Activated CD4-positive, alpha-beta T cell treated with anti-CD3 and anti-CD28 coated beads, Interleukin-2, amount 50 U/mL, for 4 hours (primary cell): ENCODE measurements around the gene PRF1.
"Not testable (repeated sequence)": the region's sequence is repeated elsewhere in the genome, so short reads cannot be mapped to it uniquely, and the experiment has no call there.

Source experiments
- DNase-seq, 2 experiments: peaks; one replicate each; pipeline ENCODE4 v3.0.0-alpha.2; 2020

PRF1 gene

GRCh38 chr10:70602665-70603448 is at the start of gene PRF1:
Gene PRF1 (minus strand): TSS chr10:70602741. CDS start chr10:70600902, 1,839 bp downstream.
- peak; percentile 54 to 58 for DNase-seq

GRCh38 chr10:70651661-70652060 is 49.1 kb upstream of the PRF1 start:
- no peak for DNase-seq

- DNase-seq = no peak
Observed at GRCh38 chr10:70650718-70651117, 48.2 kb upstream of the PRF1 start.

GRCh38 chr10:70650104-70650503 is 47.6 kb upstream of the PRF1 start:
- no peak for DNase-seq

GRCh38 chr10:70649526-70649925 is 47.0 kb upstream of the PRF1 start:
- no peak for DNase-seq

GRCh38 chr10:70648427-70648826 is 45.9 kb upstream of the PRF1 start:
- DNase-seq = no peak

- DNase-seq = no peak
Observed at GRCh38 chr10:70647086-70647485, 44.5 kb upstream of the PRF1 start.

- DNase-seq = not testable (repeated sequence)
Observed at GRCh38 chr10:70644959-70645358, 42.4 kb upstream of the PRF1 start.

GRCh38 chr10:70643272-70643671 is 40.7 kb upstream of the PRF1 start:
- DNase-seq = not testable (repeated sequence)

GRCh38 chr10:70639640-70640383 is 37.3 kb upstream of the PRF1 start:
- DNase-seq = not testable (repeated sequence)

- not testable (repeated sequence) for DNase-seq
Observed at GRCh38 chr10:70634515-70634914, 32.0 kb upstream of the PRF1 start.

GRCh38 chr10:70634011-70634410 is 31.5 kb upstream of the PRF1 start:
- no peak for DNase-seq

GRCh38 chr10:70631735-70632134 is 29.2 kb upstream of the PRF1 start:
- DNase-seq = not testable (repeated sequence)

GRCh38 chr10:70629338-70629737 is 26.8 kb upstream of the PRF1 start:
- no peak for DNase-seq

GRCh38 chr10:70626056-70626455 is 23.5 kb upstream of the PRF1 start:
- DNase-seq = no peak

- no peak for DNase-seq
Observed at GRCh38 chr10:70622981-70623844, 20.7 kb upstream of the PRF1 start.

GRCh38 chr10:70622541-70622940 is 20.0 kb upstream of the PRF1 start:
- no peak for DNase-seq

- no peak for DNase-seq
Observed at GRCh38 chr10:70621503-70622078, 19.1 kb upstream of the PRF1 start.

- DNase-seq = no peak
Observed at GRCh38 chr10:70620020-70620289, 17.4 kb upstream of the PRF1 start.

- DNase-seq = no peak
Observed at GRCh38 chr10:70619271-70620019, 16.9 kb upstream of the PRF1 start.

GRCh38 chr10:70618663-70619062 is 16.1 kb upstream of the PRF1 start:
- no peak for DNase-seq
